KOPT-K1 (cell line): ENCODE measurements around the gene RPRML.
"Not testable (repeated sequence)": the region's sequence is repeated elsewhere in the genome, so short reads cannot be mapped to it uniquely, and the experiment has no call there.

ENCODE experiments used
- H3K27ac ChIP-seq: fragments of 200-600 bp; sonication (generic); 2 replicates; pipeline ENCODE4 v1.5.1; 2016; ENCODE audit warnings: antibody characterized with exemption, mild to moderate bottlenecking, low read depth, low read length; ENCODE audit not compliant: poor library complexity, severe bottlenecking
- H3K36me3 ChIP-seq: fragments of 200-600 bp; sonication (generic); 2 replicates; pipeline ENCODE4 v1.5.1; 2017; ENCODE audit warnings: antibody characterized with exemption, mild to moderate bottlenecking, low read length, moderate library complexity; ENCODE audit not compliant: insufficient read depth
- H3K9me3 ChIP-seq: fragments of 200-600 bp; sonication (generic); 2 replicates; pipeline ENCODE4 v1.5.1; 2017; ENCODE audit warnings: antibody characterized with exemption, low read length, mild to moderate bottlenecking; ENCODE audit not compliant: insufficient read depth, poor library complexity, severe bottlenecking

RPRML gene

DNA sequence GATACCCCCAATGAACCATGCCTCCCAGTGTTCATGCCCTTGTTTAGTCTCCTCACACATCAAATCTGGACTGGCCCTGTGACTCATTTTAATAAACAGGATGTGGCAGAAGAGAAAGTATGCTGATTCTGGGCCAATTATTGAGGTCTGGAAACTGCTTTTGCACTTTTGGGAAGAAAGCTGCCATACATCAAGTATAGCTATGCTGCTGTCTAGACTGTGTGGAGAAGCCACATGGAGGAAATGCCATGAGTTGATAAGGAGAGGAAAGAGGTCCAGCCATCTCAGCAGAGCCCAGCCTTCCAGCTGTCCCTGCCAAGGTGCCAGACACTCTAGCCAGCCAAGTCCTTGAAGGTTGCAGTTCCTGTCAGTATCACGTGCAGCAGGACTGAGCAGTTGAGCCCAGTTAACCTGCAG, 16.7 kb downstream of the RPRML start:
- no peak overlapping the region for H3K27ac ChIP-seq
- H3K36me3 ChIP-seq = no peaks in the 10 kb centered on the region
- H3K9me3 ChIP-seq = no peaks in the 10 kb centered on the region

DNA sequence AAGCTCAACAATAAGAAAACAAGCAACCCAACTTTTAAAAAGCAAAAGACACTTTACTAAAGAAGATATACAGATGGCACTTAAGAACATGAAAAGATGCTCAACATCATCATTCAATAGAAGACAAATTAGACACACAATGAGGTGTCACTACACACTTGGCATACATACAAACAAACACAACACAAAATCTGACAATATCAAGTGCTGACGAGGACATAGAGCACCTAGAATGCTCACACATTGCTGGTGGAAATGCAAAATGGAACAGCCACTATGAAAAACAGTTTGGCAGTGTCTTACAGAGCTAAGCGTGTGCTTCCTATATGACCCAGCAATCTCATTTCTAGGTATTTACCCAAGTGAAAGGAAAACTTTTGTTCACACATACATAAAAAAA, 18.9 kb downstream of the RPRML start:
- no peaks in the 10 kb centered on the region for H3K36me3 ChIP-seq
- no peaks in the 10 kb centered on the region for H3K9me3 ChIP-seq
- H3K27ac ChIP-seq = no peak overlapping the region

DNA sequence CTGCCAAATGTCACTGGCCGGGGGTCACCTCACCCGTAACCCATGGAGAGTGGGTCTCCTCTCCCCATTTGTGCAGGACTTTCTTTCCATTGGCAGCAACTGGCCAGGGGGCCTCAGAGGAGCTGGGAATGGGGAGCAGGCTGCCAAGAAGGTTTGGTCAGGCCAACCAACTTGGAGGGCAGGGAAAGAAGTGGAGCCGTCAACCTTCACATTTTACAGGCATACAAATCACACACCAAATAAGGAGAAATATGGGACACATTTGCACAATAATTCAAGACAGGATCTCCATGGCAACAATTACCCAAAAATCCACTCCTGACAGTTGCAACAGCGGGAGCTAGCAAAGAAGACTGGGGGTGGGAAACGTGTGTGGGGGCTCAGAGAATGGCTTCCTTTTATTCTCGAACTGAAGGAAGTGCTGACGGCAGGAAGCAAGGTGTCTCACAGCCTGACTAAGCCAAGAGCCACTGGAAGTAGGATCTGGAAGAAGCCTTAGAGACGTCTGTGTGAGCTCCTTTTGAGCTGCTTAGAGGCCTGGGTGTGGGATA, 20.9 kb downstream of the RPRML start:
- Histone ChIP-seq H3K36me3 (no peaks in the 10 kb centered on the region), H3K9me3 (no peaks in the 10 kb centered on the region), H3K27ac (no peak overlapping the region)

DNA sequence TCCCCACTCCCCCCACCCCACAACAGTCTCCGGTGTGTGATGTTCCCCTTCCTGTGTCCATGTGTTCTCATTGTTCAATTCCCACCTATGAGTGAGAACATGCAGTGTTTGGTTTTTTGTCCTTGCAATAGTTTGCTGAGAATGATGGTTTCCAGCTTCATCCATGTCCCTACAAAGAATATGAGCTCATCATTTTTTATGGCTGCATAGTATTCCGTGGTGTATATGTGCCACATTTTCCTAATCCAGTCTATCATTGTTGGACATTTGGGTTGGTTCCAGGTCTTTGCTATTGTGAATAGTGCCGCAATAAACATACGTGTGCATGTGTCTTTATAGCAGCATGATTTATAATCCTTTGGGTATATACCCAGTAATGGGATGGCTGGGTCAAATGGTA, 25.9 kb downstream of the RPRML start:
- H3K36me3 ChIP-seq, H3K9me3 ChIP-seq, H3K27ac ChIP-seq: not testable (repeated sequence)

DNA sequence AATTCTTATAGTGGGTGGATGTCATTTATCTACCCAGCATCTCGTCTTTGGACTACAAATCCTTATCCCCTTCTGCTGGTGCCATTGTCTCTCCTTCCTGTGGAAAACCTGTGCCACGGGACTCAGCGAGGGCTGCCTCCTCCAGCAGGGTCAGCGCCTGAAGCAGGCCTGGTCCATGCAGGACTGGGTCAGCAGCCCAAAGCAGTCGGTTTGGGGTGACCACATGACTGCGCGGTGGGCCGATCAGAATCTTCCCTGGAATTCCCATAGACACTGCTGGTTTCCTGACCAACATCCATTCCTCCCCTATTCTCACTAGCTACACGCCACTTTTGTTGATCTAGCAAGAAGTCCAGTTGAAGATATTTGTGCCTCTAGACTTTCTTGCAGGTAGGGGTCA, 26.9 kb downstream of the RPRML start:
- Histone ChIP-seq H3K27ac (no peak overlapping the region), H3K9me3 (no peaks in the 10 kb centered on the region), H3K36me3 (no peaks in the 10 kb centered on the region)

DNA sequence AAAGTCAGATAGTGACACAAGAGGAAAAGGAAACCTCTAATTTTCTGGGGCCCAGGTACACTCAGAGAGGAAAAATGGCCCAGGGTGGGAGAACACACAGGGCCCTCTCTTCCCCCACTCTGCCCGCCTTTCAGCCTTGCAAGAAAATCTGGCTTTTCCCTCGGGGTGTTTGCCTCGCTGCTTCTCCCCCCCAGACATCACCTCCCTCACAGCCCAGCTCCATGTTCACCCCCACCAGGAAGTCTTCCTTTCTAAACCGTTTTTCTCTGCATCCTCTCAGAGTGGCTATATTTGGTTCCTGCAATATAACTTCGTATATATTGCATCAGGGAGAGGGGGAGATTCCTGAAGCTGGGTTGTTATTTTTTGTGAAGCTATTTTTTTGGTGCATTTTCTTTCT, 27.3 kb downstream of the RPRML start:
- Histone ChIP-seq H3K36me3 (no peaks in the 10 kb centered on the region), H3K27ac (no peak overlapping the region), H3K9me3 (no peaks in the 10 kb centered on the region)

DNA sequence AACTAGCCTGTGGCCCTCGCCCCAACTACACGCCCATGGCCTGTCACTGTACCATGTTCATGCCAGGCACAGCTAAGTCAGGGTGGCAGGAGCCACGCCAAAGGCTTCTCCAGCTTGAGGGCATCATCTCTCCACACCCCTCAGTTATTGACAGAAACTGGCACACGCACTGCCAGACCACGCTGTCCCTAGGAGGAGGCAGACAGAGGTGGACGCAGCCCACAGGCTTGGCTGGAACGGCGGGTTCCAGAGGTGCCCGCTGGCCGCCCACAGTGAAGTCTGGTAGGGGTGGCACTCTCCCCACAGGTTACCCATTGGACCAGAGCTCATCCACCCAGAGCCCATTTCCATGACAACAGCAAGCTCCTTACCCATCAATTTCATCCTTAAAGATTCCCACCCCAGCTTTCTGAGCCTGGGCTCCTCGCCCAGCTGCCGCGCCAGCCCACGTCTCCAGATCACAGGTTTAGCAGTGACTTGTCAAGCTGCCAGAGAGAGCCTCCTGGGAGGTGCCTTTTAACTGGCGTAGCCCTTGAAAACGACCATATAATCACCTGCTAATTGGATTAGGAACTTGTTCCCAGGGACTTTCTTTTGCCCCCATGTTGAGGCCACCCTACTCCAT, 27.9 kb downstream of the RPRML start:
- no peaks in the 10 kb centered on the region for H3K36me3 ChIP-seq
- no peaks in the 10 kb centered on the region for H3K9me3 ChIP-seq
- H3K27ac ChIP-seq = no peak overlapping the region

DNA sequence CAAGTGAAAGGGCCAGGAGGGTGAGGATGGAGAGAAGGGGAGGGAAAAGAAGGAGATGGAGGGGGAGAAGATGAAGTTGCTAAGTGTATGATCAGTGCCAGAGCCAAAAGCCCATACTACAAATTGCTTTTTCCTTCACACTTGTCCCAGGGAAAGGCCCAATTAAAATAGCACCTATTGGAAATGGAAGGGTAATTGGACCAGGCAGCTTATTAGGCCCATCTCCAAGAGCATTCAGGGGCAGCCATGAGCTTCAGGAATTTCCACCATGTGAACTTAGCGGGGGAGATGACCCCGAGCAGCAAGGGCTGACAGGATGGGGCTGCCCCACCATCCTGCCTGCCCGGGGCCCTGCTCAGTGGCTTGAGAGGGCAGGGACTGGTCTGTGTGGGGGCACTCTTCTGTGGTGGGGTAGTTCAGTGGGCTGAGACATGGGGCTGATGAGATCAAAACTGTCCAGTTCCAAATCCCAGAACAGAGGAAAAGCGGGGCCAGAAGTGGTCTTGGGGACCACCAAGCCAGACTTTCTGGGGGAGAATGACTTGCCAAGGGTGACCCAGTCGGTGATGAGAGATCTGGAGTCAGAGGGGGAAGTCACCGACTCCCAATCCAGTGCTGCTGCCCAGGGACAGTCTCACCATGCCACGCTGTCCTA, 28.6 kb downstream of the RPRML start:
- H3K36me3 ChIP-seq = no peaks in the 10 kb centered on the region
- no peak overlapping the region for H3K27ac ChIP-seq

DNA sequence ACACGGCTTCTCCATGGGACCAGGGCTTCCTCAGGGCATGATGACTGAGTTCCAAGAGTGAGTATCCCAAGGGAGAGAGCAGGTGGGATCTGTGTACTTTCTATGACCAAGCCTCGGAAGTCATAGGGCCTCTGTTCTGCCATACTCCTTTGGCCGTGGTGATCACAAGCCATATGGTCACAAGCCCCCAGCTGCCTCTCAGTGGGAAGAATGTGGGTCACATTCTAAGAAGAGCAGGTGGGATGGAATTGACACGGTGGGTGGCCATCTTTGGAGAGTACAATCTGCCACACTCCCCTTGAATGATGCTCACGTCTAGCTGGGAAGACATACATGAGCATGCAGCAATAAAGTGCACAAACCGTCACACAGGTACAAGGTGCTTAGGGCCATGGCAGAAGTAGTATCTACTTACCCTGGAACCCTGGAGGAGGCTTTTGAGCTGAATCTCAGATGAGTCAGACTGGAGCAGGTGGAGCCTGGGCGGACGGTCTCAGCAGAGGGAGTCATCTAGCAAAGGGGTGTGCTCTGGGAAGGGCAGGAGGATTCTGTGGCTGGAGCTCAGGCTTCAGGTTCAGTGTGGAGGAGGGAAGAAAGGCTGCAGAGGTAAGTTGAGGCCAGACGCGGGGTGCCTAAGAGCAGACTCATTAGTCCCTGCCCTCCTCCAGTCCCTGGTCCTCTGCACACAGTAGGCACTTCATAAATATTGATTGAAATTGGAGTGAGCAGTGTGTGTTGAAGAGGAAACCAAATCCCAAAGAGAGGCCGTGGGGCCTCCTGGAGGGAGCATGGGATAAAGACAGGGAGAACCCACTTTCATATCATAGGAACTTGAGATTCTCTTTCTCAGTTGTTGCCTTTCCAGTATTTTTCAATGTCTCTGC, 29.5 kb downstream of the RPRML start:
- no peaks in the 10 kb centered on the region for H3K9me3 ChIP-seq
- H3K27ac ChIP-seq = no peak overlapping the region

More for the DNA sequence above, 28.6 kb downstream of the RPRML start:
- H3K9me3 ChIP-seq = no peaks in the 10 kb centered on the region

DNA sequence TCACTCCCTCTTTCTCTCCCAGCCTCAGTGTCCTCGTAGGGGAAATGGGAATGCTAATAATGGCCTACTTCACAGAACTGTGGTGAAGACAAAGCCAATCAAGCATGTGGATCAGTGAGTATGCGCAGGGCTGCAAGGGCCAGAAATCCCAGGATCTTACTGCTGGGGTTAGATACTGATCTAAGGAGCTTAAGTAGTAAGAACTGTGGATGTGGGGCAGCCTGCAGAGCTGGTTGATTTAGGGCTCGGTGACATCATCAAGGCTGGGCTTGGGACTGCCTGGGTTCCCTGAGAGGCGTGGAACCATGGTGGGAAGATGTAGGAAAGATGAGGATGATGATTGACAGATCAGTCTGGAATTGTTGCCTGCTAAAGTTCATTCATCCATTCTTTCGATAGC, 30.5 kb downstream of the RPRML start:
- no peaks in the 10 kb centered on the region for H3K36me3 ChIP-seq
- no peak overlapping the region for H3K27ac ChIP-seq
- no peaks in the 10 kb centered on the region for H3K9me3 ChIP-seq

More for the DNA sequence above, 29.5 kb downstream of the RPRML start:
- H3K36me3 ChIP-seq = no peaks in the 10 kb centered on the region

DNA sequence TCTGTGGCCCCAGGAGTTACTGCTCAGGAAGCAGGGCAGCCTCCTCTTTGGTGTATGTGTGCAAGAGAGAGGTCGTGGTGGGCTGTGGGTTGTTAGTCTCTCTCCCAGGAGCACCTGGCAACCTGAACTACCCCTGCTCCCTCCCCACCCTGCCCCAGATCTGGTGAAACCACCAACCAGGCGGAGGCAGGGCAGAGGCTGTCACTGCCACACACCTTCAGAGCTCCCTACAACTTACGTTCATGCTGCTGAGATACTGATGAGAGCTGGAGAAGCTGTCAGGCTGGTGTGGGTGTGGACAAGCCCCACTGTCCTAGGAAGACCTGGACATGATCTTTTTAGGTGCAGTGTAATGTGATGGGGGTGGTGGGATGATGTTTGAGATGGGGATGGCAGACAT, 31.8 kb downstream of the RPRML start:
- Histone ChIP-seq H3K27ac (no peak overlapping the region), H3K36me3 (peaks cover 3% of the 10 kb centered on the region; the same call in 1 of the 2 replicates), H3K9me3 (no peaks in the 10 kb centered on the region)

DNA sequence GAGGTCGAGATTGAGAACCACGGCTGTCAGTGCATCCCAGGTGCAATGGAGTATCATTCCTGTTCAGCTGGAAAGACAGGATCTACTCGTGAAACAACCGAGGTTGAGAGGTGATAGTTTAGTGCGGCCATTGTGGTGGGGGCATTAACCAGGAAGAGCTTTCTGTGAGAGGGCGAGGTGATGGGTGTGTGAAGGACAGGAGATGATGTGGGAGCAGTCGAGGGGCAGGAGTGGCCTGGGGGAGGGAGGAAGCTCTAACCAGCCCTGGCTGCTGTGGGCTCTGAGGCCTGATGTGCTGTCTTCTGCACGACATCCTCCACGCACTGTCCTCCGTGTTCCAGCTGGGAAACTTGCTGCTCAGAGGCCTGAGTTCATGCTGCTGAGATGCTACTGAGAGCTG, 34.1 kb downstream of the RPRML start:
- peaks cover 23% of the 10 kb centered on the region for H3K36me3 ChIP-seq
- H3K27ac ChIP-seq = no peak overlapping the region
- H3K9me3 ChIP-seq = no peaks in the 10 kb centered on the region

DNA sequence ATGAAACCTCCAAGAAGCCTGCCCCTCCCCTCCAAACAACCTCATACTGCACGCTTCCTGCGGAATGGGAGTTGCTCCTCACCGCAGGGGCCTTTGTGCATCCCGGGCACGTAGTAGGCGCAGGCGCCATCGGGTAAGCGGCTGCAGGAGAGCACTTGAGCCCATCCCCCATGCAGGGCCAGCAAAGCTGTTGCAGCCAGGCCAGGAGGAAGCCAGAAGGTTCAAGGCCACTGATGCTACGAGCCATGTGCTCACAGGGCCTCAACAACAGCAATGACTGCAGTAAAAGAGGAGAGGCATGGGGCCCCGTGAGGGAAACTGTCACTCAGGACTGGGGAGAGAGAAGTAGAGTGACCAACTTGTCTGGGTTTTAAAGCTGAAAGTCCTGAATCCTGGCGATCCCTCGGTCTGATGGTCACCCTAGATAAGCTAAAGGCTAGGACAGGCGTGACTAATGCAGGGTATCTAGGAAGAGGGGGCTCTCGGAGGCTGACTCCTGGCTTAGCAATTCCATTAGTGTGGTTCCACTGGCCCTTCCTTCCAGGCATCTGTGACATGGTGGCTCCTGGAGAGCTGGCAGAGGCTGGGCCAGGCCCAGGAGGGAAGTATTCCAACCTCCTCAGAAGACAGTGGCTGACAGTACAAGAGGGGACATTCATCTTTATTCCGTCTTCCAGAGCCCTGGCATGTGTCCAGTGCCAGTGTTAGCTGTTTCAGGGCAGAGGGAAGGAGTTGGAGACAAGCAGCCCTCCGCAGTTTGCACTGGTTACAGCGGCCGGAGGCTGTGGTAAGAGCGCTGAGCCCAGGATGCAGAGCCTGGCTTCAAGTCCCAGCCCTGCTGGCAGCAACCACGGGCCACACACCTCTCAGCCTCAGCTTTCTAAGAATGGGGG, 35.3 kb downstream of the RPRML start:
- Histone ChIP-seq H3K27ac (no peak overlapping the region), H3K9me3 (no peaks in the 10 kb centered on the region), H3K36me3 (peaks cover 35% of the 10 kb centered on the region)

DNA sequence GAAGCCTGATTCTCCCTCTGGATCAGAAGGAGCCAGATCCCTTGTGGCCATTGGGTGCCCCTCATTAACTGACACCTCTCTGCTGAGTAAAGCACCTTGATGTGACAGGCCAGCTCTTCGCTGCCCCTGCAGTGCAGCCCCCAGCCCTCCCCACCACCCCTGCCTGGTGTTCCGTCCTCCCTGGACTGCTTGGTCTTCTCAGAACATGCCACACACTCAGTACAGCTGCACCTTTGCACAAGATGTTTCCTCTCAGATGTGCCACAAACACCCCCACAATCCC, 35.9 kb downstream of the RPRML start:
- H3K9me3 ChIP-seq = no peaks in the 10 kb centered on the region
- no peak overlapping the region for H3K27ac ChIP-seq
- H3K36me3 ChIP-seq = peaks cover 41% of the 10 kb centered on the region
